ENCODE data around the gene AP5S1. TPM values are rescaled to one million over a fixed set of nuclear protein-coding genes. Genes with fewer than 3 reads are reported as not detected.
A peak's percentile ranks its signal among the peaks of the same experiment; 100 is the strongest.

The AP5S1 gene
- total and polyA plus RNA-seq, 2 of the 13 experiments (the other 11 are each of a cell fraction or from before 2014, with no cell fraction given): 7.9 to 23.2 TPM

DNA sequence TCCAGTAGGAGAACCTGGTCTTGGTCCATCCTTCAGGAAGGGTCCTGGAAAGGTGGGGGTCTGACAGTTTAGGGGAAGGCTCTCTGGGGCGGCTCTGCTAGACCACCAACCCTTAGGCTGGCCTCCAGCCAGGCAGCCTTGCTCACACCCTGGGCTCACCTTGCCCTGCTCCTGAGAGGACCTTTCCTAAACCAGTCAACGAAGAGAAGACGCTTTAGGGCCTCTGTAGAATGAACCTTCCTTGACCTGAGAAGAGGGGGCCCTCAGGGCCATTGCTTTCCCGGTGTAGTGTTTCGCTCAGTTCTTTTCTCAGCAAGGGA, 23.2 kb upstream of the AP5S1 start (continued):
- TF ChIP-seq PRPF4 (IDR thresholded peaks at IDR 0.05; ENCODE audit: low read depth, low read length, poor library complexity, severe bottlenecking): no peak
- TF ChIP-seq, protein P1, sequence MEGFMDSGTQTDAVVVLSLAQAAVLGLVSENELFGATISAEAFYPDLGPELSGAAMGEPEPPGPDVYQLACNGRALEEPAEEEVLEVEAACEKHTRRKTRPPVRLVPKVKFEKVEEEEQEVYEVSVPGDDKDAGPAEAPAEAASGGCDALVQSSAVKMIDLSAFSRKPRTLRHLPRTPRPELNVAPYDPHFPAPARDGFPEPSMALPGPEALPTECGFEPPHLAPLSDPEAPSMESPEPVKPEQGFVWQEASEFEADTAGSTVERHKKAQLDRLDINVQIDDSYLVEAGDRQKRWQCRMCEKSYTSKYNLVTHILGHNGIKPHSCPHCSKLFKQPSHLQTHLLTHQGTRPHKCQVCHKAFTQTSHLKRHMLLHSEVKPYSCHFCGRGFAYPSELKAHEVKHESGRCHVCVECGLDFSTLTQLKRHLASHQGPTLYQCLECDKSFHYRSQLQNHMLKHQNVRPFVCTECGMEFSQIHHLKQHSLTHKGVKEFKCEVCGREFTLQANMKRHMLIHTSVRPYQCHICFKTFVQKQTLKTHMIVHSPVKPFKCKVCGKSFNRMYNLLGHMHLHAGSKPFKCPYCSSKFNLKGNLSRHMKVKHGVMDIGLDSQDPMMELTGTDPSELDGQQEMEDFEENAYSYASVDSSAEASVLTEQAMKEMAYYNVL (CRISPR knock-in tag; IDR thresholded peaks at IDR 0.05; ENCODE audit: borderline replicate concordance): peak; percentile 13; the same call in 1 of the 2 replicates
- TF ChIP-seq, protein P2, sequence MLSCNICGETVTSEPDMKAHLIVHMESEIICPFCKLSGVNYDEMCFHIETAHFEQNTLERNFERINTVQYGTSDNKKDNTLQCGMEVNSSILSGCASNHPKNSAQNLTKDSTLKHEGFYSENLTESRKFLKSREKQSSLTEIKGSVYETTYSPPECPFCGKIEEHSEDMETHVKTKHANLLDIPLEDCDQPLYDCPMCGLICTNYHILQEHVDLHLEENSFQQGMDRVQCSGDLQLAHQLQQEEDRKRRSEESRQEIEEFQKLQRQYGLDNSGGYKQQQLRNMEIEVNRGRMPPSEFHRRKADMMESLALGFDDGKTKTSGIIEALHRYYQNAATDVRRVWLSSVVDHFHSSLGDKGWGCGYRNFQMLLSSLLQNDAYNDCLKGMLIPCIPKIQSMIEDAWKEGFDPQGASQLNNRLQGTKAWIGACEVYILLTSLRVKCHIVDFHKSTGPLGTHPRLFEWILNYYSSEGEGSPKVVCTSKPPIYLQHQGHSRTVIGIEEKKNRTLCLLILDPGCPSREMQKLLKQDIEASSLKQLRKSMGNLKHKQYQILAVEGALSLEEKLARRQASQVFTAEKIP (CRISPR knock-in tag; IDR thresholded peaks at IDR 0.05; ENCODE audit: borderline replicate concordance): no peak
- no peak for TF ChIP-seq FIP1L1 (IDR thresholded peaks at IDR 0.05; ENCODE audit: borderline replicate concordance, insufficient read depth, low read depth, low read length)
- TF ChIP-seq ZMYM4 (CRISPR knock-in tag; IDR thresholded peaks at IDR 0.05): no peak
- TF ChIP-seq ZFP82 (CRISPR knock-in tag; IDR thresholded peaks at IDR 0.05; ENCODE audit: borderline replicate concordance): no peak
- TF ChIP-seq ZNF431 (CRISPR knock-in tag; IDR thresholded peaks at IDR 0.05; ENCODE audit: borderline replicate concordance, low read depth): no peak
- TF ChIP-seq ZNF354B (CRISPR knock-in tag; IDR thresholded peaks at IDR 0.05): no peak
- TF ChIP-seq ZNF607 (CRISPR knock-in tag; IDR thresholded peaks at IDR 0.05; ENCODE audit: borderline replicate concordance): no peak
- TF ChIP-seq, protein P3, sequence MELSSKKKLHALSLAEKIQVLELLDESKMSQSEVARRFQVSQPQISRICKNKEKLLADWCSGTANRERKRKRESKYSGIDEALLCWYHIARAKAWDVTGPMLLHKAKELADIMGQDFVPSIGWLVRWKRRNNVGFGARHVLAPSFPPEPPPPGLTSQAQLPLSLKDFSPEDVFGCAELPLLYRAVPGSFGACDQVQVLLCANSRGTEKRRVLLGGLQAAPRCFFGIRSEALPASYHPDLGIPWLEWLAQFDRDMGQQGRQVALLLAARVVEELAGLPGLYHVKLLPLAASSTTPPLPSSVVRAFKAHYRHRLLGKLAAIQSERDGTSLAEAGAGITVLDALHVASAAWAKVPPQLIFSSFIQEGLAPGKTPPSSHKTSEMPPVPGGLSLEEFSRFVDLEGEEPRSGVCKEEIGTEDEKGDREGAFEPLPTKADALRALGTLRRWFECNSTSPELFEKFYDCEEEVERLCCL (CRISPR knock-in tag; IDR thresholded peaks at IDR 0.05; ENCODE audit: borderline replicate concordance): peak; percentile 73; the same call in 1 of the 2 replicates
- no peak for TF ChIP-seq TCF12 (IDR thresholded peaks at IDR 0.05)
- no peak for TF ChIP-seq TCF12 (CRISPR knock-in tag; IDR thresholded peaks at IDR 0.05)
- no peak for TF ChIP-seq ZNF567 (CRISPR knock-in tag; IDR thresholded peaks at IDR 0.05; ENCODE audit: borderline replicate concordance)
- TF ChIP-seq, protein P4, sequence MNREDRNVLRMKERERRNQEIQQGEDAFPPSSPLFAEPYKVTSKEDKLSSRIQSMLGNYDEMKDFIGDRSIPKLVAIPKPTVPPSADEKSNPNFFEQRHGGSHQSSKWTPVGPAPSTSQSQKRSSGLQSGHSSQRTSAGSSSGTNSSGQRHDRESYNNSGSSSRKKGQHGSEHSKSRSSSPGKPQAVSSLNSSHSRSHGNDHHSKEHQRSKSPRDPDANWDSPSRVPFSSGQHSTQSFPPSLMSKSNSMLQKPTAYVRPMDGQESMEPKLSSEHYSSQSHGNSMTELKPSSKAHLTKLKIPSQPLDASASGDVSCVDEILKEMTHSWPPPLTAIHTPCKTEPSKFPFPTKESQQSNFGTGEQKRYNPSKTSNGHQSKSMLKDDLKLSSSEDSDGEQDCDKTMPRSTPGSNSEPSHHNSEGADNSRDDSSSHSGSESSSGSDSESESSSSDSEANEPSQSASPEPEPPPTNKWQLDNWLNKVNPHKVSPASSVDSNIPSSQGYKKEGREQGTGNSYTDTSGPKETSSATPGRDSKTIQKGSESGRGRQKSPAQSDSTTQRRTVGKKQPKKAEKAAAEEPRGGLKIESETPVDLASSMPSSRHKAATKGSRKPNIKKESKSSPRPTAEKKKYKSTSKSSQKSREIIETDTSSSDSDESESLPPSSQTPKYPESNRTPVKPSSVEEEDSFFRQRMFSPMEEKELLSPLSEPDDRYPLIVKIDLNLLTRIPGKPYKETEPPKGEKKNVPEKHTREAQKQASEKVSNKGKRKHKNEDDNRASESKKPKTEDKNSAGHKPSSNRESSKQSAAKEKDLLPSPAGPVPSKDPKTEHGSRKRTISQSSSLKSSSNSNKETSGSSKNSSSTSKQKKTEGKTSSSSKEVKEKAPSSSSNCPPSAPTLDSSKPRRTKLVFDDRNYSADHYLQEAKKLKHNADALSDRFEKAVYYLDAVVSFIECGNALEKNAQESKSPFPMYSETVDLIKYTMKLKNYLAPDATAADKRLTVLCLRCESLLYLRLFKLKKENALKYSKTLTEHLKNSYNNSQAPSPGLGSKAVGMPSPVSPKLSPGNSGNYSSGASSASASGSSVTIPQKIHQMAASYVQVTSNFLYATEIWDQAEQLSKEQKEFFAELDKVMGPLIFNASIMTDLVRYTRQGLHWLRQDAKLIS (CRISPR knock-in tag; IDR thresholded peaks at IDR 0.05): no peak
- no peak for TF ChIP-seq SRY (CRISPR knock-in tag; IDR thresholded peaks at IDR 0.05)
- no peak for TF ChIP-seq ZNF619 (CRISPR knock-in tag; IDR thresholded peaks at IDR 0.05)
- TF ChIP-seq, protein P5, sequence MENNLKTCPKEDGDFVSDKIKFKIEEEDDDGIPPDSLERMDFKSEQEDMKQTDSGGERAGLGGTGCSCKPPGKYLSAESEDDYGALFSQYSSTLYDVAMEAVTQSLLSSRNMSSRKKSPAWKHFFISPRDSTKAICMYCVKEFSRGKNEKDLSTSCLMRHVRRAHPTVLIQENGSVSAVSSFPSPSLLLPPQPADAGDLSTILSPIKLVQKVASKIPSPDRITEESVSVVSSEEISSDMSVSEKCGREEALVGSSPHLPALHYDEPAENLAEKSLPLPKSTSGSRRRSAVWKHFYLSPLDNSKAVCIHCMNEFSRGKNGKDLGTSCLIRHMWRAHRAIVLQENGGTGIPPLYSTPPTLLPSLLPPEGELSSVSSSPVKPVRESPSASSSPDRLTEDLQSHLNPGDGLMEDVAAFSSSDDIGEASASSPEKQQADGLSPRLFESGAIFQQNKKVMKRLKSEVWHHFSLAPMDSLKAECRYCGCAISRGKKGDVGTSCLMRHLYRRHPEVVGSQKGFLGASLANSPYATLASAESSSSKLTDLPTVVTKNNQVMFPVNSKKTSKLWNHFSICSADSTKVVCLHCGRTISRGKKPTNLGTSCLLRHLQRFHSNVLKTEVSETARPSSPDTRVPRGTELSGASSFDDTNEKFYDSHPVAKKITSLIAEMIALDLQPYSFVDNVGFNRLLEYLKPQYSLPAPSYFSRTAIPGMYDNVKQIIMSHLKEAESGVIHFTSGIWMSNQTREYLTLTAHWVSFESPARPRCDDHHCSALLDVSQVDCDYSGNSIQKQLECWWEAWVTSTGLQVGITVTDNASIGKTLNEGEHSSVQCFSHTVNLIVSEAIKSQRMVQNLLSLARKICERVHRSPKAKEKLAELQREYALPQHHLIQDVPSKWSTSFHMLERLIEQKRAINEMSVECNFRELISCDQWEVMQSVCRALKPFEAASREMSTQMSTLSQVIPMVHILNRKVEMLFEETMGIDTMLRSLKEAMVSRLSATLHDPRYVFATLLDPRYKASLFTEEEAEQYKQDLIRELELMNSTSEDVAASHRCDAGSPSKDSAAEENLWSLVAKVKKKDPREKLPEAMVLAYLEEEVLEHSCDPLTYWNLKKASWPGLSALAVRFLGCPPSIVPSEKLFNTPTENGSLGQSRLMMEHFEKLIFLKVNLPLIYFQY (CRISPR knock-in tag; IDR thresholded peaks at IDR 0.05; ENCODE audit: borderline replicate concordance): no peak

Measured in HepG2 (cell line).